GM12878 (cell line): ENCODE data around the gene MROH8. TPM values are rescaled to one million over a fixed set of nuclear protein-coding genes. Genes with fewer than 3 reads are reported as not detected.

ENCODE experiments used
- EED ChIP-seq: sonication (generic); IDR thresholded peaks from 2 replicates; pipeline ENCODE4 v1.6.1; 2016; ENCODE audit warnings: antibody characterized with exemption, low read depth
- ESRRA ChIP-seq: IDR thresholded peaks from 2 replicates; pipeline ENCODE4 v1.6.1; 2012; ENCODE audit warnings: mild to moderate bottlenecking, low read length, improper control_type of control experiment
- GATAD2B ChIP-seq: fragments of 450-650 bp; conservative IDR thresholded peaks from 2 replicates; pipeline ENCODE4 v1.6.1; 2017; ENCODE audit warnings: low read depth, mild to moderate bottlenecking, moderate library complexity
- HDAC6 ChIP-seq: fragments of 200-600 bp; sonication (generic); IDR thresholded peaks from one replicate; pipeline ENCODE4 v1.8.0; 2017; ENCODE audit warnings: antibody characterized with exemption; ENCODE audit not compliant: unreplicated experiment
- NFIC ChIP-seq: IDR thresholded peaks from 2 replicates; pipeline ENCODE4 v1.6.1; 2012; ENCODE audit warnings: low read depth, mild to moderate bottlenecking, inconsistent platforms, low read length, moderate library complexity
- PBX3 ChIP-seq: IDR thresholded peaks from 2 replicates; pipeline ENCODE4 v1.6.1; 2011; ENCODE audit warnings: mild to moderate bottlenecking, low read depth, low read length, moderate library complexity; ENCODE audit not compliant: insufficient replicate concordance
- PML ChIP-seq: IDR thresholded peaks from 2 replicates; pipeline ENCODE4 v1.6.1; 2012; ENCODE audit warnings: low read length, inconsistent platforms
- PRDM15 ChIP-seq: fragments of 450-650 bp; formaldehyde crosslinking; IDR thresholded peaks from 2 replicates; pipeline ENCODE4 v1.4.0; 2020; ENCODE audit warnings: mild to moderate bottlenecking, moderate library complexity
- SMAD5 ChIP-seq: IDR thresholded peaks from 2 replicates; pipeline ENCODE4 v1.6.1; 2016; ENCODE audit warnings: antibody characterized with exemption, low read depth
- SP1 ChIP-seq: IDR thresholded peaks from one replicate; pipeline ENCODE4 v1.6.1; 2011; ENCODE audit warnings: low read depth, low read length
- SREBF1 ChIP-seq: IDR thresholded peaks from 2 replicates; pipeline ENCODE4 v1.6.1; 2012; ENCODE audit warnings: mild to moderate bottlenecking, low read length
- SREBF2 ChIP-seq: IDR thresholded peaks from 2 replicates; pipeline ENCODE4 v1.6.1; 2012; ENCODE audit warnings: mild to moderate bottlenecking, low read length
- ZNF24 ChIP-seq: fragments of 450-650 bp; IDR thresholded peaks from 2 replicates; pipeline ENCODE4 v1.6.1; 2017; ENCODE audit warnings: antibody characterized with exemption, mild to moderate bottlenecking
- polyA plus RNA-seq, 11 experiments: library from polyadenylated mRNA; depleted of rRNA in 4 of 11; unstranded in 6 of 11; stranded (reverse) in 5 of 11; fragments of >200 nt; fragmentation: Nextera tagmentation in 4 of 11; fragmentation: Illumina TruSeq in 1 of 11; extraction: Ambion mirVana in 4 of 11; extraction: Trizol in 1 of 11; gene quantifications; 1 replicate in 1 of 11; 2 replicates in 10 of 11; pipeline versions ENCODE4 v1.2.1 to v1.2.3, GENCODE V29; 2011 to 2016; ENCODE audit warnings: inconsistent platforms in 2 of 11, missing spikeins in 2 of 11, low read depth in 1 of 11
- total RNA-seq, 4 experiments: library from RNA; depleted of rRNA in 3 of 4; stranded (reverse); fragments of >200 nt in 3 of 4; fragmentation: Illumina TruSeq in 1 of 4; extraction: Trizol in 1 of 4; gene quantifications; 2 replicates each; pipeline versions ENCODE4 v1.2.1 to v1.2.3, GENCODE V29; 2013 to 2021
- TF ChIP-seq, protein P1 (sequence below): IDR thresholded peaks from 2 replicates; pipeline ENCODE4 v1.6.1; 2012; ENCODE audit warnings: mild to moderate bottlenecking, low read depth, low read length
- TF ChIP-seq, protein P2 (sequence below): fragments of 450-650 bp; IDR thresholded peaks from 2 replicates; pipeline ENCODE4 v1.6.1; 2017; ENCODE audit warnings: antibody characterized with exemption, mild to moderate bottlenecking, moderate library complexity
- TF ChIP-seq, protein P3 (sequence below): fragments of 450-650 bp; IDR thresholded peaks from 2 replicates; pipeline ENCODE4 v1.6.1; 2016; ENCODE audit warnings: mild to moderate bottlenecking

Gene MROH8
- total and polyA plus RNA-seq, 10 of the 15 experiments (the other 5 are each of a cell fraction or from before 2014, with no cell fraction given) = 0.16 to 2.8 (median 1.8) TPM

- TF ChIP-seq, protein P1, sequence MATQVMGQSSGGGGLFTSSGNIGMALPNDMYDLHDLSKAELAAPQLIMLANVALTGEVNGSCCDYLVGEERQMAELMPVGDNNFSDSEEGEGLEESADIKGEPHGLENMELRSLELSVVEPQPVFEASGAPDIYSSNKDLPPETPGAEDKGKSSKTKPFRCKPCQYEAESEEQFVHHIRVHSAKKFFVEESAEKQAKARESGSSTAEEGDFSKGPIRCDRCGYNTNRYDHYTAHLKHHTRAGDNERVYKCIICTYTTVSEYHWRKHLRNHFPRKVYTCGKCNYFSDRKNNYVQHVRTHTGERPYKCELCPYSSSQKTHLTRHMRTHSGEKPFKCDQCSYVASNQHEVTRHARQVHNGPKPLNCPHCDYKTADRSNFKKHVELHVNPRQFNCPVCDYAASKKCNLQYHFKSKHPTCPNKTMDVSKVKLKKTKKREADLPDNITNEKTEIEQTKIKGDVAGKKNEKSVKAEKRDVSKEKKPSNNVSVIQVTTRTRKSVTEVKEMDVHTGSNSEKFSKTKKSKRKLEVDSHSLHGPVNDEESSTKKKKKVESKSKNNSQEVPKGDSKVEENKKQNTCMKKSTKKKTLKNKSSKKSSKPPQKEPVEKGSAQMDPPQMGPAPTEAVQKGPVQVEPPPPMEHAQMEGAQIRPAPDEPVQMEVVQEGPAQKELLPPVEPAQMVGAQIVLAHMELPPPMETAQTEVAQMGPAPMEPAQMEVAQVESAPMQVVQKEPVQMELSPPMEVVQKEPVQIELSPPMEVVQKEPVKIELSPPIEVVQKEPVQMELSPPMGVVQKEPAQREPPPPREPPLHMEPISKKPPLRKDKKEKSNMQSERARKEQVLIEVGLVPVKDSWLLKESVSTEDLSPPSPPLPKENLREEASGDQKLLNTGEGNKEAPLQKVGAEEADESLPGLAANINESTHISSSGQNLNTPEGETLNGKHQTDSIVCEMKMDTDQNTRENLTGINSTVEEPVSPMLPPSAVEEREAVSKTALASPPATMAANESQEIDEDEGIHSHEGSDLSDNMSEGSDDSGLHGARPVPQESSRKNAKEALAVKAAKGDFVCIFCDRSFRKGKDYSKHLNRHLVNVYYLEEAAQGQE = no peak
- TF ChIP-seq, protein P2, sequence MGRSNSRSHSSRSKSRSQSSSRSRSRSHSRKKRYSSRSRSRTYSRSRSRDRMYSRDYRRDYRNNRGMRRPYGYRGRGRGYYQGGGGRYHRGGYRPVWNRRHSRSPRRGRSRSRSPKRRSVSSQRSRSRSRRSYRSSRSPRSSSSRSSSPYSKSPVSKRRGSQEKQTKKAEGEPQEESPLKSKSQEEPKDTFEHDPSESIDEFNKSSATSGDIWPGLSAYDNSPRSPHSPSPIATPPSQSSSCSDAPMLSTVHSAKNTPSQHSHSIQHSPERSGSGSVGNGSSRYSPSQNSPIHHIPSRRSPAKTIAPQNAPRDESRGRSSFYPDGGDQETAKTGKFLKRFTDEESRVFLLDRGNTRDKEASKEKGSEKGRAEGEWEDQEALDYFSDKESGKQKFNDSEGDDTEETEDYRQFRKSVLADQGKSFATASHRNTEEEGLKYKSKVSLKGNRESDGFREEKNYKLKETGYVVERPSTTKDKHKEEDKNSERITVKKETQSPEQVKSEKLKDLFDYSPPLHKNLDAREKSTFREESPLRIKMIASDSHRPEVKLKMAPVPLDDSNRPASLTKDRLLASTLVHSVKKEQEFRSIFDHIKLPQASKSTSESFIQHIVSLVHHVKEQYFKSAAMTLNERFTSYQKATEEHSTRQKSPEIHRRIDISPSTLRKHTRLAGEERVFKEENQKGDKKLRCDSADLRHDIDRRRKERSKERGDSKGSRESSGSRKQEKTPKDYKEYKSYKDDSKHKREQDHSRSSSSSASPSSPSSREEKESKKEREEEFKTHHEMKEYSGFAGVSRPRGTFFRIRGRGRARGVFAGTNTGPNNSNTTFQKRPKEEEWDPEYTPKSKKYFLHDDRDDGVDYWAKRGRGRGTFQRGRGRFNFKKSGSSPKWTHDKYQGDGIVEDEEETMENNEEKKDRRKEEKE = peak; percentile 99
- peak; percentile 26; the same call in 1 of the 2 replicates for TF ChIP-seq NFIC
- no peak for TF ChIP-seq SREBF2
- TF ChIP-seq SREBF1 = peak; percentile 97
- TF ChIP-seq, protein P3, sequence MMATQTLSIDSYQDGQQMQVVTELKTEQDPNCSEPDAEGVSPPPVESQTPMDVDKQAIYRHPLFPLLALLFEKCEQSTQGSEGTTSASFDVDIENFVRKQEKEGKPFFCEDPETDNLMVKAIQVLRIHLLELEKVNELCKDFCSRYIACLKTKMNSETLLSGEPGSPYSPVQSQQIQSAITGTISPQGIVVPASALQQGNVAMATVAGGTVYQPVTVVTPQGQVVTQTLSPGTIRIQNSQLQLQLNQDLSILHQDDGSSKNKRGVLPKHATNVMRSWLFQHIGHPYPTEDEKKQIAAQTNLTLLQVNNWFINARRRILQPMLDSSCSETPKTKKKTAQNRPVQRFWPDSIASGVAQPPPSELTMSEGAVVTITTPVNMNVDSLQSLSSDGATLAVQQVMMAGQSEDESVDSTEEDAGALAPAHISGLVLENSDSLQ = peak; percentile 99
- no peak; the same call in 1 of the 2 replicates for TF ChIP-seq SMAD5
- TF ChIP-seq ZNF24 = no peak
- no peak for TF ChIP-seq EED
- TF ChIP-seq SP1 = peak; percentile 98
- no peak for TF ChIP-seq PRDM15 (CRISPR knock-in tag)
- no peak; the same call in none of the 2 replicates for TF ChIP-seq PML
- peak; percentile 86 for TF ChIP-seq GATAD2B
- TF ChIP-seq HDAC6 = peak; percentile 52
- peak; percentile 19; the same call in 1 of the 2 replicates for TF ChIP-seq ESRRA
- peak; percentile 99 for TF ChIP-seq PBX3
Measured at GRCh38 chr20:37178839-37179682, at the start of gene MROH8, which contains the start of gene RPN2 (continued).
